HG03469 (cell line): ENCODE measurements around the gene YAP1.

Experiments
- ATAC-seq: cut with Tn5 transposase; IDR thresholded peaks from one replicate; pipeline ENCODE4 v1.9.1; 2021; ENCODE audit warnings: mild to moderate bottlenecking, moderate library complexity, moderate number of reproducible peaks; ENCODE audit not compliant: unreplicated experiment

YAP1 gene

GRCh38 chr11:102116453-102117205 is 6.4 kb downstream of the YAP1 start:
- ATAC-seq = no peak

GRCh38 chr11:102117472-102118113 is 7.3 kb downstream of the YAP1 start:
- ATAC-seq = no peak

GRCh38 chr11:102118937-102119336 is 8.7 kb downstream of the YAP1 start:
- no peak for ATAC-seq

- no peak for ATAC-seq
Measured at GRCh38 chr11:102119997-102120396, 9.8 kb downstream of the YAP1 start.

- no peak for ATAC-seq
Measured at GRCh38 chr11:102120437-102120973, 10.3 kb downstream of the YAP1 start.

GRCh38 chr11:102121329-102121728 is 11.1 kb downstream of the YAP1 start:
- no peak for ATAC-seq

GRCh38 chr11:102134597-102134996 is 24.4 kb downstream of the YAP1 start:
- ATAC-seq = no peak

- ATAC-seq = no peak
Measured at GRCh38 chr11:102135256-102135655, 25.0 kb downstream of the YAP1 start.

GRCh38 chr11:102138223-102138622 is 28.0 kb downstream of the YAP1 start:
- ATAC-seq = no peak

- no peak for ATAC-seq
Measured at GRCh38 chr11:102138670-102139069, 28.4 kb downstream of the YAP1 start.

GRCh38 chr11:102139081-102139498 is 28.8 kb downstream of the YAP1 start:
- ATAC-seq = no peak

- ATAC-seq = no peak
Measured at GRCh38 chr11:102142333-102142732, 32.1 kb downstream of the YAP1 start.

GRCh38 chr11:102143867-102144266 is 33.6 kb downstream of the YAP1 start:
- no peak for ATAC-seq

GRCh38 chr11:102144357-102145355 is 34.4 kb downstream of the YAP1 start:
- no peak for ATAC-seq

GRCh38 chr11:102147015-102147414 is 36.8 kb downstream of the YAP1 start:
- ATAC-seq = no peak

- ATAC-seq = no peak
Measured at GRCh38 chr11:102147632-102148031, 37.4 kb downstream of the YAP1 start.

- no peak for ATAC-seq
Measured at GRCh38 chr11:102148059-102148458, 37.8 kb downstream of the YAP1 start.

GRCh38 chr11:102151784-102152525 is 41.7 kb downstream of the YAP1 start:
- ATAC-seq = no peak

GRCh38 chr11:102153082-102153481 is 42.8 kb downstream of the YAP1 start:
- ATAC-seq = no peak

GRCh38 chr11:102154806-102155205 is 44.6 kb downstream of the YAP1 start:
- ATAC-seq = no peak
